ENCODE results near the gene PCSK5.

PCSK5 gene

DNA sequence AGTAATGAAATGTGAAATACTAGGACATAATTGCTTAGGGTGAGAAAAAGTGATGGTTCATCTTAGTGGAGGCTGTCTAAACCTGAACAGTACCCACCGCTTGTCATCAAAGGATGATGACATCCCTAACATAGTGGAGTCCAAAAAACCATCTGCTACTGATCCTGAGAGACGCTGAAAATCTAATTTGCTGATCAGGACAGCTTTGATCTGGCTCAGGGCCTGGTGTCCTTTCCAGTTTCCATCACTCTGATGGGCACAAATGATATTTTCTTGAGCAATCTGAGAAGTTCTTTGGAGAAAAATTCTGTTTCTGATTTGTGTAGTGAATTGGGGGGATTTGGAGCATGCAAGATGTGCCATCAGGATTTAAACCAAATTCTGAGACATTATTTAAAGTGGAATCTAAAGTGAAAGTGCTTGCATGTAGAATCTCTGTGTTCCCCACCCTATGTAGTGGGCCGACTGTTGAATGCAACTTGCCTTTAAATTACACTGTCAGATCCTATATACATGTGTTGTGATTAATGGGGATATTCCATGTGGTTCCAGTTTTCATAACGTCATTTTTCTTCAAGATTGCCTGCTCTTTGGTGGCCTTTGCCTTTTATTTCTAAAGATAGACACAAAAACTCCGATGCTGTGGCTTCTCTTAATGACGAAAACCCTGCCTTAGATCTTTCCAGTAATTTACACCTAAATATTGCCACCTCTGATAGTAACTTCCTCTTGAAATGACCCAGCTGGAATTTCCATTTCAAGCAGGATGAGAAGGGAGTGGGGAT lies 213.2 kb downstream of the PCSK5 start:
- CTCF ChIA-PET, result interaction anchor here (0.9 kb wide), 1 partner anchor 24 kb away, joined by 3 read pairs; no protein-coding TSS in a partner anchor
- H3K4me3 ChIP-seq (ENCODE audit: low read depth, low read length), result no peak overlapping the region

DNA sequence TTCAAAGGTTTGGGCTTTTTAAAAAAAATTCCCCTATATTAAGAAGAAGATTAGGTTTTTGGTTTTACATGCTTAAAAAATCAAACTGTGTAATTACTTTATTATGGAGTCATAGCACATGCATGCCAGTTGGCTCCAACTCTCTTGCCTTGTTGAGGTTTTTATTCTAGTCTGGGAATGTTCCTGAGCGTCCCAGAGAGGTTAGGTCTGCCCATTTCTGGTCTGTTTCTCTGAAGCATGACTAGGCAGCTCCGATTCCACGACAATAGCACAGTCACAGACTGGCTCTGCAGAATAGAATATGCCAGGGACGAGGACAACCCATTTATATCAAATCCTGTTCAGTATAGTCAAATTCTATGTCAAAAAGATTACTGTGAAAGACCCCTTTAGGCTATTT lies 217.0 kb downstream of the PCSK5 start:
- DNase-seq (ENCODE audit: low read depth, low spot score), result no peak
- H3K4me3 ChIP-seq (ENCODE audit: low read depth, low read length), result no peak overlapping the region
- ChIA-PET CTCF (no interaction called here), POLR2A (no interaction called here)
- TF ChIP-seq, protein P1, sequence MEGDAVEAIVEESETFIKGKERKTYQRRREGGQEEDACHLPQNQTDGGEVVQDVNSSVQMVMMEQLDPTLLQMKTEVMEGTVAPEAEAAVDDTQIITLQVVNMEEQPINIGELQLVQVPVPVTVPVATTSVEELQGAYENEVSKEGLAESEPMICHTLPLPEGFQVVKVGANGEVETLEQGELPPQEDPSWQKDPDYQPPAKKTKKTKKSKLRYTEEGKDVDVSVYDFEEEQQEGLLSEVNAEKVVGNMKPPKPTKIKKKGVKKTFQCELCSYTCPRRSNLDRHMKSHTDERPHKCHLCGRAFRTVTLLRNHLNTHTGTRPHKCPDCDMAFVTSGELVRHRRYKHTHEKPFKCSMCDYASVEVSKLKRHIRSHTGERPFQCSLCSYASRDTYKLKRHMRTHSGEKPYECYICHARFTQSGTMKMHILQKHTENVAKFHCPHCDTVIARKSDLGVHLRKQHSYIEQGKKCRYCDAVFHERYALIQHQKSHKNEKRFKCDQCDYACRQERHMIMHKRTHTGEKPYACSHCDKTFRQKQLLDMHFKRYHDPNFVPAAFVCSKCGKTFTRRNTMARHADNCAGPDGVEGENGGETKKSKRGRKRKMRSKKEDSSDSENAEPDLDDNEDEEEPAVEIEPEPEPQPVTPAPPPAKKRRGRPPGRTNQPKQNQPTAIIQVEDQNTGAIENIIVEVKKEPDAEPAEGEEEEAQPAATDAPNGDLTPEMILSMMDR (IDR thresholded peaks at IDR 0.05; ENCODE audit: insufficient read depth, low read length, missing control alignments), result no peak

More for the DNA sequence above, 213.2 kb downstream of the PCSK5 start:
- no peak for DNase-seq (ENCODE audit: low read depth, low spot score)
- TF ChIP-seq, protein P1 (IDR thresholded peaks at IDR 0.05; ENCODE audit: insufficient read depth, low read length, missing control alignments), result no peak
- POLR2A ChIA-PET, result no interaction called here

DNA sequence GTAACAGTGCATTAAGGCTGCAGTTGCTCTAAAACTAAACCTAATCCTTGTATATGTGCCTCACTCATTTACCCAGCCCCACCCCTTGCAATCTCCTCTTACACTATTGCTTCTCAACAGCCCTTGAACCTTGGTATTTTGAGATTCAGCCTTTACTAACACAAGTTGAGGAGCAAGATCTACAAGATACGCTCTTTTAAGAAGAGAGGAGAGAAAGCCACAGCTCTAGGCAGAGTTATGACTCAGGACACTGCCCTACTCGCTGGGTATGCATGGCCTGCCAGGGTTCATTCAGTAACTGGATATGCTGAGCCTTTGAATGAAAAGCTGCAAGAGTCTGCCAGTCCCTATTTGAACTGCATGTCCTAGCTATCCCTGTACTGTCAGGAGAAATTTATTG lies 219.5 kb downstream of the PCSK5 start:
- TF ChIP-seq, protein P1 (IDR thresholded peaks at IDR 0.05; ENCODE audit: insufficient read depth, low read length, missing control alignments), result no peak
- ChIA-PET POLR2A (no interaction called here), CTCF (no interaction called here)
- H3K4me3 ChIP-seq (ENCODE audit: low read depth, low read length), result no peak overlapping the region
- no peak for DNase-seq (ENCODE audit: low read depth, low spot score)

- TF ChIP-seq, protein P1 (IDR thresholded peaks at IDR 0.05; ENCODE audit: insufficient read depth, low read length, missing control alignments), result no peak
- no peak for DNase-seq (ENCODE audit: low read depth, low spot score)
- no peak overlapping the region for H3K4me3 ChIP-seq (ENCODE audit: low read depth, low read length)
- ChIA-PET POLR2A (no interaction called here), CTCF (interaction anchor here (1.7 kb wide), 1 partner anchor 11 kb away, joined by 3 read pairs; no protein-coding TSS in a partner anchor)
Observed at GRCh38 chr9:76112151-76112550, 221.7 kb downstream of the PCSK5 start.

- H3K4me3 ChIP-seq (ENCODE audit: low read depth, low read length), result no peak overlapping the region
- TF ChIP-seq, protein P1 (IDR thresholded peaks at IDR 0.05; ENCODE audit: insufficient read depth, low read length, missing control alignments), result no peak
- ChIA-PET POLR2A (no interaction called here), CTCF (no interaction called here)
- no peak for DNase-seq (ENCODE audit: low read depth, low spot score)
Observed at GRCh38 chr9:76114144-76114543, 223.7 kb downstream of the PCSK5 start.

DNA sequence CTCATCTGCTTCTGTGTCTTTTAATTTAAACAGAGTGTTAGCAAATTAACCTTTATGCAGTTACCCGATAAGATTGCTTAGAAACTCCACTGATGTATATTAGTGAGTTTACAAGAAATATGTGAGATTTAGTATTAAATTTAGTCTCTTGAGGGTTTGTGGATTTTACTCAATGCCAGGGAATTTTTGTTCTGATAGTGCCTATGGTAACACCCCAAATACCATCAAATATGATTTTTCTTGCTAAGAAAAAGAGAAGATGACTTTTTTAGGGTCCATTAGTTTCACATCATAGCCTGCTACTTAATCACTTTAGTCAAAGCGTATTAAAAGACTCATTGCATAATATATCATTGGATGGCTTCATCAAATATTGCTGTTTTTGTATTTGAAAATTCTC lies 224.9 kb downstream of the PCSK5 start:
- no peak overlapping the region for H3K4me3 ChIP-seq (ENCODE audit: low read depth, low read length)
- no peak for DNase-seq (ENCODE audit: low read depth, low spot score)
- ChIA-PET POLR2A (no interaction called here), CTCF (no interaction called here)
- TF ChIP-seq, protein P1 (IDR thresholded peaks at IDR 0.05; ENCODE audit: insufficient read depth, low read length, missing control alignments), result no peak

All from AG04449 (cell line).